ENCODE measurements around the gene TMEM204.

DNA sequence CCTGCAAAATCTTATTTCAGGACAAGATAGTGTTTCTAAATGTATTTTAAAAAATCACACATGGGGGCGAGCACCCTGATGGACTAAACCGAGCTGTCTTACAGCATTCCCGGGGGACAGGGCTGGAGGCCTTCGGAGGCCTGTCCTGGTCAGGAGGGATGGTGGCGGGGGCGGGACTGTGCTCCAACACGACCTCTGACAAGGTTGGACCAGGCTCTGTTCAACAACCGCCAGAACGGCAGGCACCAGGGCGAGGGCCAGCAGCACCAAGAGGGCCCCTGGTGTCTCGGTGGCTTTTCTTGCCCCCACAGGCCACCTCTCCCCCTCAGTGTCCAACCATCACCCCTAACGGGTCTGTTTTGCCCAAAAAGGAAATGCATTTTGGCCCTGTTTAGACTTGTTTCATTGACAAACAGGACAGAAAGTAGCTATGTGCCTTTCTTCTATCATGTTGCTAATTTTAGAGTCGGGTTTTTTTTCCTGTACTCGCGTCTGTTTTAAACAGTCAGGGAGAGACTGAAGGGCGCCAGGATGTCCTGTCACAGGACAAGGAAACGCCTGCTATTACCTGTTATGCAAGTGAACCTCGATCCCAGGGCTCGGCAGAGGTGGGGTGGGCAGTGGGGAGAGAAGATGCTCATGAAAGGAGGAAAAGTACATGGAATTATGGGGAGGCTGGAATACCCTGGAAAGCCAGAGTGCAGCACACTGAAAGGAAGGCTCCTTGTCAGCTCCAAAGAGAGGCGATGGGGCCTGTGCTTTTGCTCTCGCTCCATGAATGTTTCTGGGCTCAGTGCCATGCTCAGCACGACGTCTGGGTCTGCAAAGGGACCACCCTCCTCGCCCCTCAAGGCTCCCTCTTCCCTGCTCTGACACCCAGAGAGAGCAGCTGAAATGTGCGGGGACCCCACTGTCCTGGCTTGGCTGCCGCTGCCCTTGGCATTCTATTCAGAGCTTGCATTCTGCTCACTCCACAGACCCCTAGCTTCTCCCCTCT lies 11.9 kb downstream of the TMEM204 start:
- no peak for TF ChIP-seq CTCF (IDR thresholded peaks at IDR 0.05)
- TF ChIP-seq POLR2A (IDR thresholded peaks at IDR 0.05) = no peak
- TF ChIP-seq POLR2AphosphoS5 (IDR thresholded peaks at IDR 0.05) = no peak
- TF ChIP-seq EP300 (IDR thresholded peaks at IDR 0.05) = no peak

Data from suprapubic skin (tissue), 4 donors.